ENCODE results near the gene PRPF39.
"Not testable (repeated sequence)": the region's sequence is repeated elsewhere in the genome, so short reads cannot be mapped to it uniquely, and the experiment has no call there.

Gene PRPF39

GRCh38 chr14:45081096-45081495, 2.8 kb upstream of the PRPF39 start:
- DNase-seq (ENCODE audit: low spot score), result not testable (repeated sequence)

- no peak for DNase-seq (ENCODE audit: low spot score)
These were observed 1.5 kb upstream of the PRPF39 start for GRCh38 chr14:45082420-45082819.

GRCh38 chr14:45083617-45083975, 320 bp upstream of the PRPF39 start:
- DNase-seq (ENCODE audit: low spot score), result no peak

GRCh38 chr14:45084946-45085346, 1.0 kb downstream of the PRPF39 start:
- DNase-seq (ENCODE audit: low spot score), result peak; percentile 15

GRCh38 chr14:45089813-45090212, 5.9 kb downstream of the PRPF39 start:
- no peak for DNase-seq (ENCODE audit: low spot score)

GRCh38 chr14:45091710-45092109, 7.8 kb downstream of the PRPF39 start:
- DNase-seq (ENCODE audit: low spot score), result peak; percentile 29

GRCh38 chr14:45094275-45094674, 10.4 kb downstream of the PRPF39 start:
- DNase-seq (ENCODE audit: low spot score), result no peak

- no peak for DNase-seq (ENCODE audit: low spot score)
These were observed 11.2 kb downstream of the PRPF39 start for GRCh38 chr14:45095143-45095542.

- DNase-seq (ENCODE audit: low spot score), result no peak
These were observed 12.3 kb downstream of the PRPF39 start for GRCh38 chr14:45096218-45096617.

- no peak for DNase-seq (ENCODE audit: low spot score)
These were observed 19.9 kb downstream of the PRPF39 start for GRCh38 chr14:45103806-45104205.

GRCh38 chr14:45104561-45104960, 20.6 kb downstream of the PRPF39 start:
- no peak for DNase-seq (ENCODE audit: low spot score)

- DNase-seq (ENCODE audit: low spot score), result peak; percentile 29
These were observed 29.2 kb downstream of the PRPF39 start for GRCh38 chr14:45112896-45113781.

- DNase-seq (ENCODE audit: low spot score), result no peak
These were observed 30.4 kb downstream of the PRPF39 start for GRCh38 chr14:45114327-45114726.

GRCh38 chr14:45118594-45118993, 34.7 kb downstream of the PRPF39 start:
- no peak for DNase-seq (ENCODE audit: low spot score)

- DNase-seq (ENCODE audit: low spot score), result no peak
These were observed 36.2 kb downstream of the PRPF39 start for GRCh38 chr14:45120096-45120495.

- DNase-seq (ENCODE audit: low spot score), result no peak
These were observed 39.4 kb downstream of the PRPF39 start for GRCh38 chr14:45123271-45123670.

GRCh38 chr14:45125754-45126153, 41.8 kb downstream of the PRPF39 start:
- DNase-seq (ENCODE audit: low spot score), result no peak

- DNase-seq (ENCODE audit: low spot score), result no peak
These were observed 45.2 kb downstream of the PRPF39 start for GRCh38 chr14:45128963-45129629.

- DNase-seq (ENCODE audit: low spot score), result peak; percentile 1
These were observed 49.8 kb downstream of the PRPF39 start for GRCh38 chr14:45133683-45134050.

GRCh38 chr14:45134051-45134958, 50.4 kb downstream of the PRPF39 start, which contains the start of gene FKBP3:
Gene FKBP3 (minus strand): TSS chr14:45134481. CDS start chr14:45134456, 25 bp downstream.
- peak; percentile 98 for DNase-seq (ENCODE audit: low spot score)

- no peak for DNase-seq (ENCODE audit: low spot score)
These were observed 51.2 kb downstream of the PRPF39 start for GRCh38 chr14:45135156-45135555.

- DNase-seq (ENCODE audit: low spot score), result peak; percentile 97
These were observed 51.9 kb downstream of the PRPF39 start, which contains the start of gene FANCM for GRCh38 chr14:45135659-45136395. Gene FANCM (plus strand): TSS chr14:45135930. CDS start chr14:45136032, 102 bp downstream.
